ENCODE data around the gene ARL6.

ARL6 gene

DNA sequence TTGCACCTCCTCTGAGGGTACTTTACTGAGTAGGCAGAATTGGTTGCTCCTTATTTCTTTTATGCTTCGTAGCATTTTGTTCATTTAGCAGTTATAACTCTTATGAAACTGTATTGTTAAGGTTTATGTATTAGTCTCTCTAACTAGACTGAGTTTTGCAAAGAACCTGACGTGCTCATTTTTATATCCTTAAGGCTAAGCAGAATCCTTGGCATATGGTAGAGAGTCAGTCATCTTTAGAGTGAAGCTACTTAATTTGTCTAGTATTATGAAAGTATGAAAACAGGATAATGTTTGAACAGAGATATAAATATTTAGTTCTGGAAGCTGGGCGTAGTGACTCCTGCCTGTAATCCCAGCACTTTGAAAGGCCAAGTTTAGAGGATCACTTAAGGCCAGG lies 77.4 kb downstream of the ARL6 start:
- H3K27me3 ChIP-seq (ENCODE audit: control insufficient read depth, insufficient read depth, low read length): no peaks in the 10 kb centered on the region
- H3K9me3 ChIP-seq (ENCODE audit: control insufficient read depth, insufficient read depth, low read length): no peaks in the 10 kb centered on the region
- H3K4me3 ChIP-seq (ENCODE audit: low read depth, low read length): no peak overlapping the region
- no peak overlapping the region for H3K9ac ChIP-seq (ENCODE audit: low read depth, low read length)
- H3K4me1 ChIP-seq (ENCODE audit: control insufficient read depth, insufficient read depth, low read length): peaks cover 9% of the 10 kb centered on the region
- no peaks in the 10 kb centered on the region for H3K36me3 ChIP-seq (ENCODE audit: control insufficient read depth, insufficient read depth, low read length)

GRCh38 chr3:97848779-97849178 lies 84.2 kb downstream of the ARL6 start:
- Histone ChIP-seq H3K27me3 (ENCODE audit: control insufficient read depth, insufficient read depth, low read length) (no peaks in the 10 kb centered on the region), H3K9me3 (ENCODE audit: control insufficient read depth, insufficient read depth, low read length) (no peaks in the 10 kb centered on the region), H3K9ac (ENCODE audit: low read depth, low read length) (no peak overlapping the region), H3K36me3 (ENCODE audit: control insufficient read depth, insufficient read depth, low read length) (no peaks in the 10 kb centered on the region), H3K4me3 (ENCODE audit: low read depth, low read length) (no peak overlapping the region), H3K4me1 (ENCODE audit: control insufficient read depth, insufficient read depth, low read length) (peaks cover 6% of the 10 kb centered on the region)

All from iPS-15b (cell line).